ENCODE measurements around the gene KIZ. TPM values are rescaled to one million over a fixed set of nuclear protein-coding genes. Genes with fewer than 3 reads are reported as not detected.
A peak's percentile ranks its signal among the peaks of the same experiment; 100 is the strongest.

Gene KIZ
- total and polyA plus RNA-seq, 2 of the 4 experiments (the other 2 are of a cell fraction): 9.9 to 14.0 TPM

GRCh38 chr20:21214431-21214830 is 88.5 kb downstream of the KIZ start:
- Histone ChIP-seq H3K9ac (ENCODE audit: low read depth, low read length) (no peak overlapping the region), H3K4me2 (ENCODE audit: low read depth, low read length) (no peak overlapping the region), H4K91ac (ENCODE audit: insufficient read depth, low read depth, low read length) (no peak overlapping the region), H3K14ac (replicated peaks; ENCODE audit: low read depth, low read length) (no peak overlapping the region), H2BK20ac (ENCODE audit: low read depth, low read length) (no peak overlapping the region), H3K9me1 (ENCODE audit: insufficient read depth, low read length) (no peaks in the 10 kb centered on the region), H4K8ac (ENCODE audit: low read depth in 2 of 2, low read length in 2 of 2) (no peak overlapping the region), H2AK9ac (replicated peaks; ENCODE audit: low read depth, low read length, poor library complexity) (no peak overlapping the region), H2AFZ (replicated peaks; ENCODE audit: low read length, poor library complexity) (no peak overlapping the region), H3K4ac (ENCODE audit: low read depth, low read length) (no peak overlapping the region), H3K27ac (ENCODE audit: insufficient read depth, low read length) (no peak overlapping the region), H2BK5ac (ENCODE audit: low read depth, low read length, poor library complexity, severe bottlenecking) (no peak overlapping the region), H3K23ac (ENCODE audit: low read depth, low read length) (no peak overlapping the region), H3K4me3 (ENCODE audit: insufficient read depth, low read depth, low read length) (no peak overlapping the region), H2AK5ac (ENCODE audit: low read depth, low read length) (no peak overlapping the region), H3K56ac (ENCODE audit: extremely low read depth, insufficient read depth, low read length) (no peak overlapping the region), H3K4me1 (ENCODE audit: control insufficient read depth, insufficient read depth, low read length) (no peaks in the 10 kb centered on the region), H4K20me1 (ENCODE audit: insufficient read depth, low read length) (no peaks in the 10 kb centered on the region), H3K9me3 (ENCODE audit: control insufficient read depth, insufficient read depth, low read length) (no peaks in the 10 kb centered on the region), H3K79me1 (ENCODE audit: low read depth in 1 of 2, low read length in 2 of 2) (no peaks in the 10 kb centered on the region), H3K18ac (ENCODE audit: low read depth, low read length) (no peak overlapping the region), H4K5ac (ENCODE audit: low read depth, low read length) (no peak overlapping the region), H3K36me3 (ENCODE audit: control insufficient read depth, insufficient read depth, low read length) (no peaks in the 10 kb centered on the region), H3K27me3 (ENCODE audit: control insufficient read depth, insufficient read depth, low read length) (no peaks in the 10 kb centered on the region), H2BK120ac (ENCODE audit: low read depth, low read length) (no peak overlapping the region), H2BK15ac (ENCODE audit: low read depth, low read length) (no peak overlapping the region)
- no TSS peak for BruUV-seq (replicated peaks)
- DNase-seq (peak; percentile 9), ATAC-seq (ENCODE audit: low read depth) (peak; percentile 29; the same call in 1 of the 2 replicates)
- POLR2A ChIA-PET (ENCODE audit: unreplicated experiment): no interaction called here
- in situ Hi-C loops (cut with MboI; ENCODE audit: low sequenced_read_pairs) (no loop called here), dilution Hi-C loops (cut with HindIII; ENCODE audit: low sequenced_read_pairs, unreplicated experiment) (no loop called here), intact Hi-C loops (cut with micrococcal nuclease) (no loop called here)
- TF ChIP-seq SMC3 (IDR thresholded peaks at IDR 0.05; ENCODE audit: low read depth, low read length) (no peak), CHD1 (IDR thresholded peaks at IDR 0.05; ENCODE audit: low read depth, low read length) (no peak), USF2 (IDR thresholded peaks at IDR 0.05; ENCODE audit: low read depth, low read length) (no peak)
- CTCF ChIA-PET: interaction anchor here (0.5 kb wide), 1 partner anchor 32 kb away, joined by 7 read pairs; no protein-coding TSS in a partner anchor
- no CpG with 5 or more reads among the region's 1 CpG for WGBS, 2 experiments (ENCODE audit: extremely low coverage in 2 of 2, insufficient read length in 1 of 2)

All from IMR-90 (cell line).